Measurements from ENCODE around the gene RPL5. TPM values are rescaled to one million over a fixed set of nuclear protein-coding genes. Genes with fewer than 3 reads are reported as not detected.

The RPL5 gene
- total RNA-seq, 1 experiment from 2014 or later, result 835 TPM

DNA sequence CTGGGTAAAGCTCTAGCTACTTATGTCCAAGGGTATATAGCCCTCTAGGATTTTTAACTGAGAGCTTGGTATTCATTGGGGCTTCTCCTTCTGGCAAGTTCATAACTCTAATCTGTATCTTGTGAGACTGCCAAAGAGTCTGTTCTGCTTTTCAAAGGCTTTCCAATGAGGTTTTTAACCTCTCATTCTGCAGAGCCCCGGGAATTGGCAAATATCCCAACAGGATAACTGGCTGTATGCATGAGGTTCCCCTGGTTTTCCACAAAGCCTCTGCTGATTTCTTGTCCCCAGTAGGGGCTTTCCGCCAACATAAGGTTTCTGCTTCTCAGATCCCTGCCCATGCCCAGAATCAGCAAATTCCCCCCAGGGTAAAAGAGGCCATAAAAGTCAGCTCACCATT, 40.9 kb downstream of the RPL5 start:
- no peak overlapping the region for H3K4me3 Mint-ChIP-seq (ENCODE audit: low read depth, unreplicated experiment)
- no peak overlapping the region for H3K27ac Mint-ChIP-seq (ENCODE audit: unreplicated experiment)
- TF ChIP-seq CTCF (IDR thresholded peaks at IDR 0.05; ENCODE audit: unreplicated experiment), result no peak
- no peaks in the 10 kb centered on the region for H3K4me1 Mint-ChIP-seq (ENCODE audit: low read depth, unreplicated experiment)
- CTCF ChIA-PET, result no interaction called here
- DNase-seq, result no peak
- intact Hi-C loops (cut with micrococcal nuclease; ENCODE audit: unreplicated experiment), result no loop called here
- BruUV-seq (replicated peaks), result no TSS peak
- peaks cover 3% of the 10 kb centered on the region for H3K9me3 Mint-ChIP-seq (ENCODE audit: low read depth, unreplicated experiment)
- no peaks in the 10 kb centered on the region for H3K27me3 Mint-ChIP-seq (ENCODE audit: unreplicated experiment)
- H3K36me3 Mint-ChIP-seq (ENCODE audit: insufficient read depth, unreplicated experiment), result no peaks in the 10 kb centered on the region

- Mint-ChIP-seq H3K27me3 (ENCODE audit: unreplicated experiment) (no peaks in the 10 kb centered on the region), H3K4me1 (ENCODE audit: low read depth, unreplicated experiment) (no peaks in the 10 kb centered on the region), H3K36me3 (ENCODE audit: insufficient read depth, unreplicated experiment) (no peaks in the 10 kb centered on the region), H3K27ac (ENCODE audit: unreplicated experiment) (no peak overlapping the region), H3K4me3 (ENCODE audit: low read depth, unreplicated experiment) (no peak overlapping the region), H3K9me3 (ENCODE audit: low read depth, unreplicated experiment) (peaks cover 3% of the 10 kb centered on the region)
- intact Hi-C loops (cut with micrococcal nuclease; ENCODE audit: unreplicated experiment), result no loop called here
- BruUV-seq (replicated peaks), result no TSS peak
- no peak for TF ChIP-seq CTCF (IDR thresholded peaks at IDR 0.05; ENCODE audit: unreplicated experiment)
- no peak for DNase-seq
- CTCF ChIA-PET, result no interaction called here
Observed at GRCh38 chr1:92874987-92875386, 43.1 kb downstream of the RPL5 start.

DNA sequence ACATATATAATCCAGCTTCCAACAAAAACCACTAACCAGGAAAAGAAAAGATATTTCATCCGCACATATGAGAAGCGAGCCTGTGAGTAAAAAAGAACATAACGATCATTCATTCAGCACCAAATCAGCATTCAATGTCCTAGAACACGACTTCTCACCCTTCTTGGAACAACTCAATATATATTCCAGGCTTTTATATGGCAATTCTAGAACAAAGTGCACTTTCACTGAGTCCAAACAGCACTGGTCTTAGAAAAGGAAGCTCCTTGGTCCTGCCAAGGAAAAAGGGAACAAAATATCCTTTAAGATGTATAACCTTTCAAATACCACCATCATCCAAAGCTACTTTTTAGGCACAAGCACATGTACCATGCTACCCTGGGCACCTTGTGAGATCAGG, 44.5 kb downstream of the RPL5 start:
- CTCF ChIA-PET, result no interaction called here
- no peak for TF ChIP-seq CTCF (IDR thresholded peaks at IDR 0.05; ENCODE audit: unreplicated experiment)
- BruUV-seq (replicated peaks), result no TSS peak
- no peaks in the 10 kb centered on the region for H3K27me3 Mint-ChIP-seq (ENCODE audit: unreplicated experiment)
- H3K4me3 Mint-ChIP-seq (ENCODE audit: low read depth, unreplicated experiment), result no peak overlapping the region
- no peak overlapping the region for H3K27ac Mint-ChIP-seq (ENCODE audit: unreplicated experiment)
- no peak for DNase-seq
- intact Hi-C loops (cut with micrococcal nuclease; ENCODE audit: unreplicated experiment), result no loop called here
- peaks cover 3% of the 10 kb centered on the region for H3K9me3 Mint-ChIP-seq (ENCODE audit: low read depth, unreplicated experiment)
- H3K36me3 Mint-ChIP-seq (ENCODE audit: insufficient read depth, unreplicated experiment), result no peaks in the 10 kb centered on the region
- no peaks in the 10 kb centered on the region for H3K4me1 Mint-ChIP-seq (ENCODE audit: low read depth, unreplicated experiment)

DNA sequence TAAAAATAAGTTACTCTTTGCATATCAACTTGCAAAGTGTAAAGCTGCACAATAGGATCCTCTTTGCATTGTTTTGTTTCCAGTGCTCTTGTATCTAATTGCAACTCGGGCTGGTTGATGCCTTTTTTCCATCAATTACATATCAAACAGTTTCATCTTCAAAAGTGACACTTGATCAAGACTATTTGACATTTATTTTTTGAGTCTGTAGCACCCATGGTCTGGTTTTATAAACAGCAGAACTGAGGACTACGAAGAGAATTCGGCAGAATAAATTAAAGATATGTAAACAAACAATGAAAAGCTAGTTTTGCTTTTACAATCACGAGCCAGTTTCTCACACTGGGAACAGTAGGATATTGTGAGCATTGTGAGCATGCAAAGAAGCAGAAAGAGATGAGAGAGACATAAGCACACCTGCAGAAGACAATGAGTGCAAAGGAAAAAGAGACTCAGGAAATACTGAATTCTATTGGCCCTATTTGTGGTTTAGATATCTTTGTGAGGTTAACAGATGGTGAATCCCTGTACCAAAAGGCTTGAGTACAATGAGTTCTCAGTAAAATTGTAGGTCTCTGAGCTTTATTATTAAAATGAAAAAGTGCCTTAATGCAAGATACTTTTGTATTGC, 45.4 kb downstream of the RPL5 start:
- H3K9me3 Mint-ChIP-seq (ENCODE audit: low read depth, unreplicated experiment), result peaks cover 3% of the 10 kb centered on the region
- DNase-seq, result no peak
- H3K36me3 Mint-ChIP-seq (ENCODE audit: insufficient read depth, unreplicated experiment), result no peaks in the 10 kb centered on the region
- CTCF ChIA-PET, result no interaction called here
- no peak overlapping the region for H3K27ac Mint-ChIP-seq (ENCODE audit: unreplicated experiment)
- H3K27me3 Mint-ChIP-seq (ENCODE audit: unreplicated experiment), result no peaks in the 10 kb centered on the region
- H3K4me3 Mint-ChIP-seq (ENCODE audit: low read depth, unreplicated experiment), result no peak overlapping the region
- TF ChIP-seq CTCF (IDR thresholded peaks at IDR 0.05; ENCODE audit: unreplicated experiment), result no peak
- BruUV-seq (replicated peaks), result no TSS peak
- intact Hi-C loops (cut with micrococcal nuclease; ENCODE audit: unreplicated experiment), result no loop called here
- H3K4me1 Mint-ChIP-seq (ENCODE audit: low read depth, unreplicated experiment), result no peaks in the 10 kb centered on the region
